ENCODE measurements around the gene NXF1.
"Not testable (repeated sequence)": the region's sequence is repeated elsewhere in the genome, so short reads cannot be mapped to it uniquely, and the experiment has no call there.

The NXF1 gene

GRCh38 chr11:62787005-62787759 is 18.1 kb downstream of the NXF1 start, which contains the start of gene TMEM179B:
TMEM179B (plus strand) TSS chr11:62787402; CDS start chr11:62787432, 30 bp downstream.
- DNase-seq (ENCODE audit: low spot score), result peak; percentile 98

- peak; percentile 81 for DNase-seq (ENCODE audit: low spot score)
Measured at GRCh38 chr11:62786318-62787004, 18.8 kb downstream of the NXF1 start.

DNA sequence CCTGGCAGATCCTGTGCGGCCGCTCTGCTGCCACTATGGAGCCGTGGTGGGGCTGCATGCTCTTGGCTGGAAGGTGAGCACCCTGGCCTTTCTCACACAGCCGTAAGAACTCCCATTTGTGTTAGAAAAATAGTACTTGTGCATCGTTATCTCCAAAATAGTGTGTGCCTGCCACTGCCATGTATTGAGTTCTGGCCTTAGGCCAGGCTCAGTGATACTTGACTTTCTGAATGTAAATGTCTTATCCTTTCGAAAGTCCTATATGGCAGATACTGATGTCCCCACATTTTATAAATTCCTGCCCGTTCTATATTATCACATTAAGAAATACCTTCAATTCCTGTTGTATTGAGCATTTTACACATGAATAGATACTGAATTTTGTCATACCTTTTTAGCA is 22.5 kb downstream of the NXF1 start:
- no peak for DNase-seq (ENCODE audit: low spot score)

DNA sequence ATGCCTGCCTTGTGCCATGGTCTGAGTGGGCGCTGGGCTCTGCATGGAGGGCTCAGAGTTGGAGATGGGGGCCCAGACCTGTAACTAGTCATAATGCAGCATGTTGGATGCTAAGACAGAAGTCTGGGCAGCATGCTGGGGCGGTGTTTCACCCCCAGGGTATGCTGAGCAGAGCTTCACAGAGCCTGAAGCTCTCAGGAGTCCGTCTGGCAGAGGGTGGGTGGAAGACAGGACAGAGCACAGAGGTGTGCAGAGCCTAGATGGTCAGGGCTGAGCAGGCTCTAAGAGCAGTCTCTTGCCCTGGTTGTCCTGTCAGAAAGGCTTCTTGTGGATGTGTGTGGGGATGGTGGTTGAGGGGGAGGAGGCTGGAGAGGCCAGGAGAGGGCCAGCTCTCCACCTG is 26.8 kb downstream of the NXF1 start:
- DNase-seq (ENCODE audit: low spot score), result no peak

DNA sequence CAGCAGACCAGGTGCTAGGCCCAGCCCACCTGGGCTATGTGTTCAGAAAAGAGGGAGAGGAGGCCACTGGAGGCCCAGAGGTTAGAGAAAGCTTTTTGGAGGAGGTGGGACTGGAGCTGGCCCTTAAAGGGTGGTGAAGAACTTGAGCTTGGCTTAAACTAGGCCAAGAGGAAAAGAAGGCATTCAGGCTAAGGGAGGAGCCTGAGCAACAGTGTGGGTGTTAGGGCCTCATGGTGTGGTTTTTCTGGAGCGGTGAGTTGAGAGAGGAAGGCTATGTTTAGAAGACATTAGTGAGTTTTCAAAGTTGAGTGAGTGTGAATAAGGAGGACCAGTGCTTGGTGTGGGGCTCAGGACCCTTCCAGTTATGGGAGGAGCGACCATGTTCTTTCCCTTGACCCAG is 27.9 kb downstream of the NXF1 start:
- no peak for DNase-seq (ENCODE audit: low spot score)

DNA sequence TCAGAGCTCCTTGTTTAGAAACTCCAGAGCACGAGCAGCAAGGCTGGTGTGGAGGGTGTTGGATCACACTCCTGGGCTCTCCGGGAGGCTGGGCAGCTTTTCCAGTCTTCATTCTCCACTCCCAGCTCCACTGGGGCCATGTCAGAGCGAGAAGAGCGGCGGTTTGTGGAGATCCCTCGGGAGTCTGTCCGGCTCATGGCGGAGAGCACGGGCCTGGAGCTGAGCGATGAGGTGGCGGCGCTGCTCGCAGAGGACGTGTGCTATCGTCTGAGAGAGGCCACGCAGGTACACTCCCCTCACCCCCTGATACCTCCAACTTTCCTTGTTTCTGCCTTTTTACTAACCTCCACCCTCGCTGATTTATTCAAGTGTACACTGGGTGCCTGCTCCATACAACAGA is 29.6 kb downstream of the NXF1 start:
- no peak for DNase-seq (ENCODE audit: low spot score)

- no peak for DNase-seq (ENCODE audit: low spot score)
Measured at GRCh38 chr11:62774407-62774806, 30.8 kb downstream of the NXF1 start.

DNA sequence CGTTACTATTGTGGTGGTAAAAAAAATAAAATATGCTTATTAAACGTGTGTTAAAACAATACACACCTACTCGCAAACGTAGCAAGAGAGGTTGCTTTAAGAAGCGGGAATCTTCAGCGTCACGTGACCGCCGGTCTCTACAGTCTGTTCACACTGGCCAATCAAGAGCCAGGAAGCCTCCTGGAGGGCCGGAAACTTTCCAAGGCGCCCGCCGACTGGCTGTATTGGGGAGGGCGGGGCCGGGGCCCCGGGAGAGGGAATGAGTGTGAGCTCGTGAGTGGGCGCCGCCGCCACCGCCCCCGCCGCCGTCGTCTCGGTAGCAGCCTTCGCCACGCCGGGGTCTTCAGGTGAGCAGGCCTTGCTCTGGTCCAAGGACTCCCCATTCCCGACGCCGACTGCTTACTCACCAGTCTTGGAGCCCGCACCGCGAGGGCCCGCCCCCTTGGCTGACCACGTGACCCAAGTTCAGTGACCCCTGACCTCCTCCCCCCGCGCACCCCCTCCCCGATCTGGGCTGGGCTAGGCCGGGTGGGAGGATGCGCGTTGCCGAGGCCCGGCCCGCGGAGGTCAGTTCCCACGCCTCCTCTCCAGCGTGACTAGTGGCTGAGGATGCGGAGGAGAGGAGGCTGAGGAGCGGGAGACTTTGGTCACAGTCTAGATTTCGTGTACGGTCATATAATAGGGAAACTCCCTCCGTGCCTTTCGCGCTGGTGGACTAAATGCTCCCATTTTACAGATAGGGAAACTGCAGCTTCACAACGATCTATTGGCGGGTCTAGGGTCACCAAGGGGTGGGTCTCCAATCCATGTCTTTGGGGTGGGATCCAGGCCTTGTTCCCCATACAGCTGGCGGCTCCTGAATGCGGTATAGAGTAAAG is 33.9 kb downstream of the NXF1 start, which contains the start of gene TAF6L:
TSS of gene TAF6L (plus strand) at position 253 of the 878 bp plus-strand sequence. CDS start 4,388 bp downstream, outside the sequence.
- peak; percentile 98 for DNase-seq (ENCODE audit: low spot score)

- DNase-seq (ENCODE audit: low spot score), result no peak
Measured at GRCh38 chr11:62770778-62771143, 34.5 kb downstream of the NXF1 start.

DNA sequence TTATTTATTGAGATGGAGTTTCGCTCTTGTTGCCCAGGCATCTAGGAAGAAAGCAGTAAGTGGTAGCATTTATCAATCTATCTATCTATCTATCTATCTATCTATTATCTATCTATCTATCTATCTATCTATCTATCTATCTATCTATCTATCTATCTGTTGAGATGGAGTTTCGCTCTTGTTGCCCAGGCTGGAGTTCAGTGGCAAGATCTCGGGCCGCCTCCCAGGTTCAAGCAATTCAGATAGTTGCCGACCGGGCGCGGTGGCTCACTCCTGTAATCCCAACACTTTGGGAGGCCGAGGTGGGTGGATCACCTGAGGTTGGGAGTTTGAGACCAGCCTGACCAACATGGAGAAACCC is 44.4 kb downstream of the NXF1 start:
- DNase-seq (ENCODE audit: low spot score), result not testable (repeated sequence)

DNA sequence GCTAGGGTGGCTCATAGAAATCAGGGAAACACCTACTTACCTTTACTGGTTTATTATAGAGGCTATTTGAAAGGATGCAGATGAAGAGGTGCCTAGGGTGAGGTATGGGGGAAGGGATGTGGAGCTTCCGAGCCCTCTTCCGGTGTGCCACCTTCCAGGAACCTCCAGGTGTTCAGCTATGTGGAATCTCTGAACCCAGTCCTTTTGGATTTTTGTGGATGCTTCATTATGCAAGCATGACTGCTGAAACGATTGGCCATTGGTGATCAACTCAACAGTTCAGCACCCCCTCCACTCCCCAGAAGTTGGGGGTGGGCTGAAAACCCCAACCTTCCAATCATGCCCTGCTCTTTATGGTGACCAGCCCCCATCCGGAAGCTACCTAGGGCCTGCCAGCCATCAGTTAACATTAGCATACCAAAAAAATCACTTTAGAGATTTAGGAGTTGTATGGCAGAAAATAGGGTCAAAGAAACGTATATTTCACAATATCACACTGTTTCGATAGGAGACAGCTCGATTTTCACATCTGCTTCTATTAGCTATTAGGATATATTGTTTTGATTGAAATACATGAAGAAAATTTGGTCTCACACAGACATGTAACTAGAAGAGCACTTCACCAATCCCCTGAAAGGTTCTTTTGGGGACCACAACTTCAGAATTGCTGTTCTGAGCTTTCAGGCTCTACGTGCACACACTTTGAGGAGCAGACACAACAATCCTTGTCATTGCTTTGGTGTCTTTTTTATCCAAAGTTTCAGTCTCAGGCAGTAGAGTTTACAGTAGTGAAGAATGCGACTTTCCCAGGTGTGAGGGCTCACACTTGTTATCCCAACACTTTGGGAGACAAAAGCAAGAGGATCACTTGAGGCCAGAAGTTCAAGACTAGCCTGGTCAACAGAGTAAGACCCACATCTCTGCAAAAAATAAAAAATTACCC is 47.1 kb downstream of the NXF1 start:
- DNase-seq (ENCODE audit: low spot score), result no peak

DNA sequence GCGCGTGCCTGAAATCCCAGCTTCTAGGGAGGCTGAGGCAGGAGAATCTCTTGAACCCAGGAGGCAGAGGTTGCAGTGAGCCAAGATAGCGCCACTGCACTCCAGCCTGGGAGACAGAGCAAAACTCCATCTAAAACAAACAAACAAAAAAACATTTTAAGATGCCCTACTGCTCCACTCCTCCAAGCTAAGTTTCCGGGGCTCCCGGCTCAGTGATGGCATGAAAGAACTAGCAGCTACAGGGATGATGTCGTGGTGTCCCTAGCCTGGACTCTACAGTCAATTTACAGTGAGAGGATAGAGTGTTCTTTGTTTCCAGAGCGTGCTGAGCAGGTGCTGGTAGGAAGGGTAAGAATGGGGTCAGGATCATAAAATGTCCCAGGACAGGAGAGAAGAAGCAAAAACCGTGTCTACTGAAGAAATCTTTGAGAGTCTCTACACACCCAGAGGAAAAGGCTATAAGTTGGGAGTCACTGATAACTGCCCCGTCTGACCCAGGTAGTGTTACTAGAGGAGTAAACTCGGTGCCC is 50.1 kb downstream of the NXF1 start:
- DNase-seq (ENCODE audit: low spot score), result no peak

GRCh38 chr11:62753736-62754603 is 51.3 kb downstream of the NXF1 start, which contains the start of gene ZBTB3:
ZBTB3 (minus strand) TSS chr11:62754160; CDS start chr11:62753664, 496 bp downstream.
- DNase-seq (ENCODE audit: low spot score), result peak; percentile 99

DNA sequence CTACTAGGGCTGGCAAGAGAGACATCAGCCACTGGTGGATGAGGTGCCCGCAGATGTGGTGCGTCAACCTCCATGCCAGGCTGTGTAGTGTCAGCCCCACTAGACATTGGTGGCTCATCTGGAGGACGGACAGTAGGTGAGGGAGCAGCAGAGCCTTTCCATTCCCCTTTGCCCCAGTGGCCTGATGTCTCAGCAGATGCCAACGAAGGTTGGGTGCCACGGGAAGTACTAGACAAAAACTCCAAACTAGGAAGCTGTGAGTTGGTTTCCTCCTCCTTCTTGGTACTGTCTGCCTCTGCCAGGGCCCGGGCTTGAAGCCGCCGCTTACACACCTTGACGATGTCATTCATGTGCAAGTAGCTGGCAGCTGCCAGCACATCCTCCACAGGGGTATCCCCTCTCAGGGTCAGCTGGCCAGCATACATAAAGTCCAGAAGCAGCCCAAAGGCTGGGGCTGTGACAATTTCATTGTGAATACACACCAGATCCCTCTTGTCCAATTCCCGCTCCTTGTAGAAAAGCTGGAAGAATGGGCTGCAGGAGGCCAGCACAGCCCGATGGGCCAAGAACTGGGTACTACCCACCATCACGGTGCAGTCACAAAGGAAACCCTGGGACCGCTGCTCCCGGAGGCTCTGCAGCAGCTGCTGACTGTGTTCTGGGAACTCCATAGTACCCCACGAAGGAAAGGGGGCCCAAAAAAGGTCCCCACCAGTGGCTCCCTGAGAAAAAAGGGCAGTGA is 52.1 kb downstream of the NXF1 start:
- DNase-seq (ENCODE audit: low spot score), result no peak

DNA sequence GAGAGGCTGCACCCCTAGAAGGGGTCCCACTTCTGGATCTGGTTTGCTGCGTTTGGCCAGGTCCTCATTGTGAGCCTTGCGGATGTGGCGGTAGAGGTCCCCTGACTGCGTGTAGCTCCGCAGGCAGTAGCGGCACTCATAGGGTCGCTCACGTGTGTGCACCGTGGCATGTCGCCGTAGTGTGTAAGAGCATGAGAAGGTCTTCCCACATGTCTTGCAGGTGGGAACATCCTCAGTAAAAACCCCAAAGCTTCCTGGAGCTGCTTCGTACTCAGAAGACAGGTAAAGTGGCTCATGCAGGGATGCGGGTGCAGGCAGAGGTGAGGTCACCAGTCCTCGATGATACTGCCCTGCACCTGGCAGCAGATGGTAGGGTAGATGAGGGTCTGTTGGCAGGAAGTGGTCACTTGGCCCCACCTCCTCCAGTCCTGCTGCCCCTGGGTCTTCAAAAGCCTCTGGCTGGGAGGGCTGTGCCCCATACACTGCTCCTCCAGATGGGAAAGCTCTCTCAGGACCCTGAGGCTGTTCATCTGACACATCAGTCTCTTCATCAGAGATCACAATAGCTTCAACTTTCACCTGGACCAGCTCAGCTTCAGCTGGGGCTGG is 53.0 kb downstream of the NXF1 start:
- no peak for DNase-seq (ENCODE audit: low spot score)

GRCh38 chr11:62749931-62750330 is 55.3 kb downstream of the NXF1 start:
- DNase-seq (ENCODE audit: low spot score), result not testable (repeated sequence)

DNA sequence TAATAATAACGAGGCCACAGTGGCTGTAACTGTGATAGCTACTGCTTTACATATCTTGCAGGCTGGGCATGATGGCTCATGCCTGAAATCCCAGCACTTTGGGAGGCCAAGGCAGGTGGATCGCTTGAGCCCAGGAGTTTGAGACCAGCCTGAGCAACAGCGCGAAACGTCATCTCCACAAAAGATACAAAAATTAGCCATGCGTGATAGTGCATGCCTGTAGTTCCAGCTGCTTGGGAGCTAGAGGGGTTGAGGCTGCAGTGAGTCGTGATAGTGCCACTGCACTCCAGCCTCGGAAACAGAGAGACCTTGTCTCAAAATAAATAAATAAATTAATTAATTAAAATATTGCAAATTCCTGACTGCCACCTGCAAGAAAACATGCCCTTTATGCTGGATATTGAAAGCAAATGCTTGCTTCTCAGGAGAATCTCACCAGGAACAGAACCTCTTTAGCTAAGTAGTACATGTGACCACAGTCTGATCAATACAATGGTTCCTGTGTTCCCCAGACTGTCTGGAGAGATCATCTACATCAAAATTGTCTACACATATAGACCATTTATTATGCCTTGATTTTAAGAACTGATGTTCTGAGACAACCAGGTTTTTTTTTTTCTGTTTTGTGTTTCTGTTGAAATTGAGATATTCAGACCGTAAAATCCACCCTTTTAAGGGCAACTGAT is 57.6 kb downstream of the NXF1 start:
- no peak for DNase-seq (ENCODE audit: low spot score)

All from putamen (tissue), 1 donor.